ENCODE results near the gene LAP3. TPM values are rescaled to one million over a fixed set of nuclear protein-coding genes. Genes with fewer than 3 reads are reported as not detected.

Gene LAP3
- 195 TPM for total RNA-seq (2013)
- polyA plus RNA-seq = 100 to 1,000 TPM in 2 of 3 donors, 10 to 100 TPM in 1; 98.3 to 127 (median 108) TPM
- 76.1 and 159 TPM in 2 replicates for polyA minus RNA-seq
- total RNA-seq = 52.0 to 156 (median 85.2) reads per million in 11 experiments

- Mint-ChIP-seq H3K4me3 (peak within 1 kb of the TSS; percentile 89 to 94), H3K9me3 (no peaks in the 10 kb centered on the region), H3K27me3 (ENCODE audit: low read depth in 3 of 3) (peaks cover 0 to 3% (median 1%) of the 10 kb centered on the region in 3 donors), H3K27ac (peak within 1 kb of the TSS; percentile 88 to 98 (median 97)), H3K4me1 (peaks cover 41% of the 10 kb centered on the region), H3K36me3 (peaks cover 23 to 30% of the 10 kb centered on the region in 2 donors)
- TF ChIP-seq CTCF (IDR thresholded peaks at IDR 0.05) = no peak
- peaks cover 9 to 18% of the 10 kb centered on the region in 2 donors for H3K36me3 ChIP-seq (replicated peaks in 1 of 2; ENCODE audit: control insufficient read depth in 1 of 2, insufficient read depth in 2 of 2, low read length in 2 of 2)
- intact Hi-C loops (cut with micrococcal nuclease) = loop anchor here (2.0 to 10.0 kb wide), 4 partner anchors 38 to 445 kb away; partner anchors contain the start of genes DCAF16 (in 2 of the 2), NCAPG (in 2 of the 2), LCORL (in 1 of the 2) and MED28 (in 1 of the 2)
- peak within 1 kb of the TSS; percentile 80 to 91 (median 88) for H3K4me3 ChIP-seq (replicated peaks in 1 of 3; ENCODE audit: low read depth in 2 of 3, low read length in 3 of 3)
- under 1% methylated on average over 91 of the region's 91 CpGs for WGBS (ENCODE audit: insufficient coverage)
- peak within 1 kb of the TSS; percentile 98 for H3K4me2 ChIP-seq (replicated peaks; ENCODE audit: extremely low read depth, low read length, poor library complexity, severe bottlenecking)
- H3K27me3 ChIP-seq (ENCODE audit: control insufficient read depth in 2 of 2, insufficient read depth in 2 of 2, low read length in 2 of 2) = no peaks in the 10 kb centered on the region
- peaks cover 41% of the 10 kb centered on the region for H3K79me2 ChIP-seq (ENCODE audit: insufficient read depth, low read length)
- H2AFZ ChIP-seq (ENCODE audit: insufficient read depth, low read depth, low read length, poor library complexity, severe bottlenecking) = peak within 1 kb of the TSS; percentile 58
- no peaks in the 10 kb centered on the region for H3K9me3 ChIP-seq (replicated peaks in 1 of 2; ENCODE audit: control insufficient read depth in 1 of 2, insufficient read depth in 1 of 2, low read length in 2 of 2)
- peaks cover 39 to 43% of the 10 kb centered on the region in 2 donors for H3K4me1 ChIP-seq (ENCODE audit: control insufficient read depth in 1 of 2, insufficient read depth in 2 of 2, low read length in 2 of 2)
- H3K27ac ChIP-seq (ENCODE audit: low read depth in 1 of 2, low read length in 2 of 2) = peak within 1 kb of the TSS; percentile 85 to 91
- H4K20me1 ChIP-seq (ENCODE audit: insufficient read depth, low read length) = peaks cover 21% of the 10 kb centered on the region
- peak within 1 kb of the TSS; percentile 95 for H3K9ac ChIP-seq (ENCODE audit: insufficient read depth, low read length, poor library complexity, severe bottlenecking)
- peak; percentile 92 to 97 (median 96) for DNase-seq
Observed at GRCh38 chr4:17576932-17577664, at the start of gene LAP3. LAP3 (plus strand) TSS chr4:17577198; CDS start chr4:17577466, 268 bp downstream.

- no peaks in the 10 kb centered on the region for H3K36me3 Mint-ChIP-seq
- intact Hi-C loops (cut with micrococcal nuclease) = no loop called here
- no peak overlapping the region for H3K4me3 ChIP-seq (replicated peaks in 1 of 3; ENCODE audit: low read depth in 2 of 3, low read length in 3 of 3)
- H3K27ac ChIP-seq (ENCODE audit: low read depth in 1 of 2, low read length in 2 of 2) = no peak overlapping the region
- no peaks in the 10 kb centered on the region for H3K9me3 Mint-ChIP-seq
- H3K79me2 ChIP-seq (ENCODE audit: insufficient read depth, low read length) = no peaks in the 10 kb centered on the region
- no peaks in the 10 kb centered on the region for H3K4me1 Mint-ChIP-seq
- no peak overlapping the region for H2AFZ ChIP-seq (ENCODE audit: insufficient read depth, low read depth, low read length, poor library complexity, severe bottlenecking)
- no peaks in the 10 kb centered on the region for H3K9me3 ChIP-seq (replicated peaks in 1 of 2; ENCODE audit: control insufficient read depth in 1 of 2, insufficient read depth in 1 of 2, low read length in 2 of 2)
- H3K9ac ChIP-seq (ENCODE audit: insufficient read depth, low read length, poor library complexity, severe bottlenecking) = no peak overlapping the region
- H3K36me3 ChIP-seq (replicated peaks in 1 of 2; ENCODE audit: control insufficient read depth in 1 of 2, insufficient read depth in 2 of 2, low read length in 2 of 2) = no peaks in the 10 kb centered on the region
- peaks cover 3 to 20% (median 15%) of the 10 kb centered on the region in 3 donors for H3K27me3 Mint-ChIP-seq (ENCODE audit: low read depth in 3 of 3)
- WGBS (ENCODE audit: insufficient coverage) = 100% methylated on average over 2 of the region's 10 CpGs
- no peaks in the 10 kb centered on the region for H3K4me1 ChIP-seq (ENCODE audit: control insufficient read depth in 1 of 2, insufficient read depth in 2 of 2, low read length in 2 of 2)
- no peak overlapping the region for H3K4me2 ChIP-seq (replicated peaks; ENCODE audit: extremely low read depth, low read length, poor library complexity, severe bottlenecking)
- no peak overlapping the region for H3K27ac Mint-ChIP-seq
- no peak for TF ChIP-seq CTCF (IDR thresholded peaks at IDR 0.05)
- no peak for DNase-seq
- no peak overlapping the region for H3K4me3 Mint-ChIP-seq
- no peaks in the 10 kb centered on the region for H3K27me3 ChIP-seq (ENCODE audit: control insufficient read depth in 2 of 2, insufficient read depth in 2 of 2, low read length in 2 of 2)
- H4K20me1 ChIP-seq (ENCODE audit: insufficient read depth, low read length) = no peaks in the 10 kb centered on the region
Observed at GRCh38 chr4:17528551-17529165, 48.3 kb upstream of the LAP3 start.

Data from CD14-positive monocyte (primary cell).